KOPT-K1 (cell line): ENCODE measurements around the gene TMEM178B.
"Not testable (repeated sequence)": the region's sequence is repeated elsewhere in the genome, so short reads cannot be mapped to it uniquely, and the experiment has no call there.

Source experiments
- H3K27ac ChIP-seq: fragments of 200-600 bp; sonication (generic); 2 replicates; pipeline ENCODE4 v1.5.1; 2016; ENCODE audit warnings: antibody characterized with exemption, mild to moderate bottlenecking, low read depth, low read length; ENCODE audit not compliant: poor library complexity, severe bottlenecking
- H3K36me3 ChIP-seq: fragments of 200-600 bp; sonication (generic); 2 replicates; pipeline ENCODE4 v1.5.1; 2017; ENCODE audit warnings: antibody characterized with exemption, mild to moderate bottlenecking, low read length, moderate library complexity; ENCODE audit not compliant: insufficient read depth
- H3K9me3 ChIP-seq: fragments of 200-600 bp; sonication (generic); 2 replicates; pipeline ENCODE4 v1.5.1; 2017; ENCODE audit warnings: antibody characterized with exemption, low read length, mild to moderate bottlenecking; ENCODE audit not compliant: insufficient read depth, poor library complexity, severe bottlenecking

TMEM178B gene

DNA sequence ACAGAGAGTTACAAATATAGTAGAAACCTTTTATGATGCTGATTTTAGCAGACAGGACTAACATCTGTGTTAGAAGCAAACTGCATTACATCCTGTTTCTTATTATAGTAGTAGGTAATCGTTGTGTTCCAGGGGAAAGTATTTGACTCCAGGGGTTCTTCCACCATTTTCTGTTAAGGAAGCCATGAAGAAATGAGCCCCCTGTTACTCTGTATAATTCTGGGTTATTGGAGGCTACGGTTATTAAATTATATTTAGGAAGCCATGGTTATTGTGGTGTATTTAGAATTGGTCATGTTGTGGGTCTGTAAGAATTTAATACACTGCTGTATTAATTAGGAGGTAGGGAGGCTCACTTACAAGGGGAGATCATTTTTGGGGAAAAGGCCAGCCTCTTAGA lies 301.6 kb downstream of the TMEM178B start:
- Histone ChIP-seq H3K9me3 (no peaks in the 10 kb centered on the region), H3K27ac (no peak overlapping the region), H3K36me3 (no peaks in the 10 kb centered on the region)

DNA sequence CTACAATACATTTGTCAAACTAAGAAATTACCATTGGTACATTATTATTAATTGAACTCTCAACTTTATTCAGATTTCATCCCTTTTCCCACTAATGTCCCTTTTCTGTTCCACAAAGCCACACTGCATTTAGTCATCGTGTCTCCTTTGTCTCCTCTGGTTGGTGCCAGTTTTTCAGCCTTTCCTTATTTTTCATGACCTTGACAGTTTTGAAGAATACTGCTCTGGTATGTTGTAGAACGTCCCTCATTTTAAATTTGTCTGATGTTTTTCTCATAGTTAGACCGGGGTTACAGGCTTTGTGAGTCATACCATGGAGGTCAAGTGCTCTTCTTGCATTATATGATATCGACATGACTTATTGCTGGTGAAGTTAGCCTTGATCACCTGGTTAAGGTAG lies 304.0 kb downstream of the TMEM178B start:
- Histone ChIP-seq H3K9me3 (no peaks in the 10 kb centered on the region), H3K36me3 (no peaks in the 10 kb centered on the region), H3K27ac (no peak overlapping the region)

DNA sequence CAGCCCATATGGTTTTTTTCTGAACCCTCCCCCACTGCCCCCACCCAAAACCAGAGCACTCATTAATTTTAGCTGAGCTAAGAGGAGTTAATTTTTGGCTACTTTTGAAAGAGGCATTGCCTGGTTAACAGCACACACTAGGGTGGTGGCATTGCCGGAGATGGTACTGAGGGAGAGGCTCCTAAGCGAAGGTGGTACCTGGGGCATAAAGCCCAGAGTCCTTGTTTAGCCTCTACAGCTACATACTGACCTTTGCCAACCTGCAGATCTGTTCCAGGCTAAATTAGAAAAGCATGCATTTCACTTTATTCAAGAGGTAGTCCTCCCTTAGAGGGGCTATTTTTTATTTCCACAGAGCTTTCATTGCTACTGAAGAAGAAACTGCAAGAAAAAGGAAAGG lies 304.5 kb downstream of the TMEM178B start:
- Histone ChIP-seq H3K36me3 (no peaks in the 10 kb centered on the region), H3K27ac (no peak overlapping the region), H3K9me3 (no peaks in the 10 kb centered on the region)

DNA sequence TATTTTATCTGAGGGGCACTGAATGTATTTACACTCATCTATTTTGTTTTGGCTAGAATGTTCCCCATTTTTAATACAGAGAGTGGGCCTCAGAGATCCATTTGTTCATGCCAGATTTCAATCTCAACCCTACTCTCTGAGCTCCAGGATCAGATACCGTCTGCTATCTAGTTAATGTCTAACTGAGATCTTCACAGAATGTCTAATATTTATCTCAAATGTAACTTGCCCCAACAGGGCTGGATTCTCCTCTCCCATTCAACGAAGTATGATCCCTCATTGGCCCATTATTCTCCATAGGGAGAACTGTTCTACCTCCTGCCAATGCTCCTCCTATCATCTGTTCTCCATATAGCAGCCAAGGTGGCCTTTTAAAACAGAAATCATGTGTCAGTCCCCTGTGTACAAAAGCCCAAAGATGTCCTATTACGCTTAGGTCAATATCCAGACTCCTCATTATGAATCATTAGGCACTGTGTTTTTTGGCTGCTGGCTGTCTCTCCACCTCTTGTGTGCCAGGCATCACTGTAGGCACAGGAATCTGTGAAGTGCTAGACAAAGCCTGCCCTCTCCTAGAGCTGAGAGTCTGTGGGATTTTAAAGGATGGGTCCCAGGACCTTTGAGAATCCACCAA lies 308.0 kb downstream of the TMEM178B start:
- H3K36me3 ChIP-seq, result no peaks in the 10 kb centered on the region
- H3K27ac ChIP-seq, result no peak overlapping the region
- peaks cover 3% of the 10 kb centered on the region for H3K9me3 ChIP-seq

DNA sequence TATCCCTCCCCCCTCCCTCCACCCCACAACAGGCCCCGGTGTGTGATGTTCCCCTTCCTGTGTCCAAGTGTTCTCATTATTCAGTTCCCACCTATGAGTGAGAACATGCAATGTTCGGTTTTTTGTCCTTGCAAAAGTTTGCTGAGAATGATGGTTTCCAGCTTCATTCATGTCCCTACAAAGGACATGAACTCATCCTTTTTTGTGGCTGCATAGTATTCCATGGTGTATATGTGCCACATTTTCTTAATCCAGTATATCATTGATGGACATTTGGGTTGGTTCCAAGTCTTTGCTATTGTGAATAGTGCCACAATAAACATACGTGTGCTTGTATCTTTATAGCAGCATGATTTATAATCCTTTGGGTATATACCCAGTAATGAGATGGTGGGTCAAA lies 309.5 kb downstream of the TMEM178B start:
- H3K9me3 ChIP-seq, H3K36me3 ChIP-seq, H3K27ac ChIP-seq: not testable (repeated sequence)

DNA sequence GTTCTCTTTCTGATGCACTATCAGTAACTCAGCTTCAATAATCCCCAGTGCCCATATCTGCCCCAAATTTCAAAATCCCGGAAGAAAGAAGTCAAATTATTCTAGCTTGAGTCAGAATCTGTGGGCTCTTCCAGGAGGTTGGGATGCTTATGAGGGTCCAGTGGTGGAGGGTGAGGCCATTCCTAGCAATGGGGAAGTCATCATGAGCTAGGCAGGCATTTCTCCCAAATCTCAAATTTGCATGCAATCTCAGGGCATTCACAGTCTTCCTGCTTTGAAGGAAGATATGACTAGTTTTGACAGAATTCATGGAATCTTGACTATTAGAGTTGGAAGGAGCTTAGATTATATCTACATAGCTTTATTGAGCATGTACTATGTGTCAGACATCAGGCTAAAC lies 313.0 kb downstream of the TMEM178B start:
- Histone ChIP-seq H3K36me3 (no peaks in the 10 kb centered on the region), H3K9me3 (peaks cover 3% of the 10 kb centered on the region), H3K27ac (no peak overlapping the region)

DNA sequence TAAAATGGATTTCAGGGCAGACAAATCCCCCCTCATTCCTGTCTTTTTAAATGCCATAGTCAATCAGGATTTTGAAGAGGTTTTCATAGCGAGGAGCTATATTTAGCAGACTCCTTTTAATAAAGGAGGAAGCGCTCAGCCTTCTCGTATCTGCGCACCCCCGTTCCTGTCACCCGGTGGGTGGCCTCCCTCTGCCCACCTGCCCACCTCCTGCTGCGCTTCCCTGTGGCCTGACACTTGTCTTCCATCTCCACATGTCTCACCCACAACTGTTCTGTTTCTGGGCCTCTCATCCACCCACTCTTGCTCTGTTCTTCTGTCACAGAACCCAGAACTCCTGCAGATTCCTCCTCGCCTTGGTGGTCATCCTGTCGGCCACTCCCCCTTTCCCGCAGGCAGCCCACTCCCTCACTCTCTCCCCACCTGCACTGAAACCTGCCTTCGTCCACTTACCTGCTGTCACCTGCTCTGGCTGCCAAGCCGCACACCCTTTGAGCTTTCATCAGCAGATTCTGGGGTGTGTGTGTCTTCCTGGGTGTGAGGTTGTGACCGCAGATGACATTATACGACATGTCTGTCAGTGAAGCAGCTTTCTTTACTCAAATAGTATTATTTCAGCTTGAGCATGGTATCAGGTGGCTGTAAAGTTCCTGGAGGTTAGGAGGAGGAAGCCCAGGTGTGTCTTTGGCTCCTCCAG lies 313.8 kb downstream of the TMEM178B start:
- Histone ChIP-seq H3K27ac (no peak overlapping the region), H3K36me3 (no peaks in the 10 kb centered on the region), H3K9me3 (peaks cover 3% of the 10 kb centered on the region)

DNA sequence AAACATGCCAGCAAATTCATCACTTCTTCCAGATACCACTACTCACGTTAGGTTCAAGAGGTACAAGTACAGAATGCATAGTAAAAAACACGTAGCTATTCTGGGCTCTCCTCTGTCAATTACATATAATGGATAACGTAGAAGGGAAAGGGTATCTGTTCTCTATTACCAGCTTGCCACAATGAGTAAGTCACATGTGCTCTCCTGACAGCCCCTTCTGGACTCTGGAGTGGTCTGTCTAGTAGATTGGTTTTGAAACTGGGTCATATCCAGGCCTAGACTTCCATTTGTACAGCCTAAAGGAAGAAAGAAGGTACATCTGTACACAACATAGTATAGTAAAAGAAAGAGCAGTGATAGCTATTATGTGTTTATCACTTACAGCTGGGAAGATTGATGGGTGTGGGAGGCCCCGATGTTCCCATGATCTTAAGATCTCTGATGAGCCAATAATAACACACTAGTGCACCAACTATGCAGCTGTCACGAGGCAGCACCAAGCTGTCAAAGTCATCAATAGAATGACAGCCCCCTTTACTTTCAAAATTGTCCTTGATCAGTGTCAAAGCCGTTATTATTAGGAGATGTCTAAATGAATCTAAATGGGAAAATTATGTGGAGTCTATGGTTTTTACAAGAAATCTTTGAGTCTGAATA lies 315.4 kb downstream of the TMEM178B start:
- no peak overlapping the region for H3K27ac ChIP-seq
- H3K9me3 ChIP-seq, result peaks cover 3% of the 10 kb centered on the region
- H3K36me3 ChIP-seq, result no peaks in the 10 kb centered on the region

DNA sequence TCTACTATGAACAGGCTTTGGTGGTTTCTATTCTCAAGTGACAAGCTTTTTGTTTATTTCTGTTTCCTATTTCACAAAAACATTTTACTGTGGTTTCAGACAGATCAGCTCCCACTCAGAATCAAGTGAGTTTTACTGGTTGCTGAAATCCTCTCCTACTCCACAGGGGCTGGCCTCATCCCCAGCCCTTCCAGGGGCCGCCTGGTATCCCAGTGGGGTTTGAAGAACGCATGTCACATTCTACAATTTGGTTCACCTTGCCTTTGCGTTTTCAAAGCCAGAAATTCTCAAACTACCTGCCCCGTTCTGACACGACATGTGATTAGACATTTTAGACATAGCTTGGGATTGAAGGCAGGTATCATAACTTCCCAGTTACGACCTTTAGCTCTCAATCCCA lies 316.5 kb downstream of the TMEM178B start:
- H3K9me3 ChIP-seq, result no peaks in the 10 kb centered on the region
- no peak overlapping the region for H3K27ac ChIP-seq
- no peaks in the 10 kb centered on the region for H3K36me3 ChIP-seq

DNA sequence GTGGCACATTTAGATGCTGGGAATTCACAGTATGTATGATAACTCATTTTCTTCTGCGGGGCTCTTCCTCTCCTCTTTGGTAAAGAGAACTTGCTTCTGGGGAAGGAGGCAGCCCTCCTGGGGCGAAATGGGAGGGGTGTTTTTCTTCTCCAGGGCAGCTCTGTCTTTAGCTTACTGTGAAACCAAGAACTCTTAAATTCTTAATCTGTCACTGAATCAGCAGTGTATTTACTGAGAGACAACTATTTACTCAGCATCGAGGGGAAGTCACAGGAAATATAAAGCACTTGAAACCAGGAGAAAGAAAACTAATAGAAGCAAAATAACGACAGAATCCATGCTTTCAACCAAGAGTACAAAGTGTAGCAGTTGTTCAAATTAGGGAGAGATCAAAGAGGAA lies 319.2 kb downstream of the TMEM178B start:
- Histone ChIP-seq H3K9me3 (no peaks in the 10 kb centered on the region), H3K36me3 (no peaks in the 10 kb centered on the region), H3K27ac (no peak overlapping the region)

DNA sequence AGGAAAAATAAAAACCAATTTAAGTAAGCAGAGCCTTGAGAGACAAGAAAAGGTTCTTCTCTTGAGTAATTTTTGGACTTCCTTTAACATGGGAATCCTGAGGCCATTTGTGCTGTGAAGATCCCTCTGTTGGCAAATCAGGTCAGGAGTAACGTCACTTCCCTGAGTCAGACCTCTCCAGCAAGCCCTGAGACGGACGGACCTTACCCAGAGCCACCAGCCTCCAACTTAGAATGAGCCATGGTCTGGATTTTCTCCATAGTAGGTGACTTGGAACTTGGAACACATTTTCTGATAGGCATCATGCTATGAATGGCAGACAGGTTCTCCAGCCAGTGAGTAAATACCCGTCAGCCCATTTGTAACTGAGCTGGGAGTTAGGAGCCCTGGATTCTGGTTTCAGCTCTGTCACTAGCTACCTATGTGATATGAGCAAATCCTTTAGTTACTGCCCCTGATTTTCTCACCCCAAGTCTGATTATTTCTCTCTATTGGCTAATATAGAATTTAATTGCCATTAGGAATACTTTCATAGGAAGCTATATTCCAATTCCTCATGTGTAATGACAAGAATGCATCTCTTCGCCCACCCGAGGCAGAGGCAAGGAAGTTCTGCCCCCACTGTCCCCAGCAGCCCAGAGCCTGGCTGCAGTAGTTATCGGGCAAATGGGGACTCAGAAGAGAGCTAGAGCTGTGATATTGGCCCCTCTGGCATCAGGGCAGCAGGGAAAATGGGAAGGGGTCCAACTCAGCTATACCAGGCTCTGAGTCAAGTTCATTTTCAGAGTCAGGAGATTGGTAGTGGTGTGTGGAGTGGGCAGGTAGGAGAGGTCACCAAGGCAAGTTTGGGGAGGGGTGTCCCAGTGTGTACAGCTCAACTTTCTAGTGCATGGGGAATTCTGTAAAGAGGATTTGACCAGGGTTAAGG lies 323.6 kb downstream of the TMEM178B start:
- no peaks in the 10 kb centered on the region for H3K9me3 ChIP-seq
- no peaks in the 10 kb centered on the region for H3K36me3 ChIP-seq
- H3K27ac ChIP-seq, result no peak overlapping the region

DNA sequence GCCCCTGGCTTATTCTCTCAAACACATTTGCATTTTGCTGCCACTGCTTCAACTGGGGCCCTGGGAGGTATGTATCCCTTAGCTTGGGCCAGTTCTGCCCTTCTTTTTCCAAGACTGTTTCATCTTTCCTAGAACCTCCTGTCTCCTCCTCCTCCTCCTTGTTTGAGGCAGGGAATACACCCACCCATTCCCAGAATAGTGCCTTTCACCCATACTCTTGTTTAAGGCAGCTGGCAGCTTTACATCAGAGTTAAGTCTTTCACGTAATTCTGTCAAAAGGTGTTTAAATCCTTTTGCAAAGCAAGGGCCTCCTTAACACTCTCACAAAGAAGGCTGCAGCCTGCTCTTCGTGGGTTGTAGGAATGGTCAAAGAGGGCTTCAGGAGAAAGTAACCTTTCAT lies 326.5 kb downstream of the TMEM178B start:
- no peaks in the 10 kb centered on the region for H3K36me3 ChIP-seq
- H3K9me3 ChIP-seq, result no peaks in the 10 kb centered on the region
- no peak overlapping the region for H3K27ac ChIP-seq

DNA sequence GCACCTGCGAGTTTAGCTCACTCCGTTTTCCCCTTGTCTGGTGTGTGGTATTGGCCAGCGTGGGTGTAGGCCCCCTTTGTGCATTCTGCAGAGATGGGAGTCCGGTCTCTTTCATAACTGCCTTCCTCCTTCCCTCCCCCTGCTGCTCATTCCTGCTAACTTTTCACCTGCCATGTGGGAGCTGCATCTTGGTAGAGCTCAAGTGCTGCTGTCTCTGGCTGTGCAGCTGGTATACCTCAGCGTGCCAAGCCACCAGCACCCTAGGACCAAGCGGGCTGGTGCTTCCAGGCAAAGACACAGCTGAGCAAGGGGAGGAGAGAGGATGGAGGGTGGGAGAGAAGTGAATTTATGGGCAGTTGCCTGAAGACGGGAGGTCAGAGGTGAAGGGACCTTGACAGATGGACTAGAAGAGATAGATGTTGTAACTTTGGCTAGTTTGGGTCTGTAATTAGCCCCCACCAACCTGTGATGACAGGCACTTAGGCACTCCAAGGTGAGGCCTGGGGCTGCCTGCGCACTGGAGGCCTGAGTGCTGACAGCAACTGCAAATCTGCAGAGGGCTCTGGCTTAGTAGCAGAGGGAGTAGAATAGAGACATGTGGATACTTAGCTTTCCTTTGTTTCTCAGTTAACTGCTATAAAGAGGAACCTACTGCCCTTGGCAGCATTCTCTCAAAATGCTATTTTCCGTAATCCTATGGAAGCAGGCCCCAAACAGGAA lies 328.6 kb downstream of the TMEM178B start:
- Histone ChIP-seq H3K27ac (no peak overlapping the region), H3K9me3 (no peaks in the 10 kb centered on the region), H3K36me3 (no peaks in the 10 kb centered on the region)

DNA sequence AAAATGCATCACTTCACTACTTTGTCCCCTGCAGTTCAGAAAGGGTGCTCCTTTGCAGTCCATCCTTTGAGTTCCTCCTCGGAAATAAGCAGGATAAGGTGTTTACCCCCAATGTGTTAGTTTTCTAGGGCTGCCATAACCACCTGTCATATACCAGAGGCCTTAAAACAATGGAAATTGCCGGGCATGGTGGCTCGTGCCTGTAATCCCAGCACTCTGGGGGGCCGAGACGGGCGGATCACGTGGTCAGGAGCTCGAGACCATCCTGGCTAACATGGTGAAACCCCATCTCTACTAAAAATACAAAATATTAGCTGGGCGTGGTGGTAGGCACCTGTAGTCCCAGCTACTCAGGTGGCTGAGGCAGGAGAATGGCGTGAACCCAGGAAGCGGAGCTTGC lies 330.0 kb downstream of the TMEM178B start:
- not testable (repeated sequence) for H3K36me3 ChIP-seq, H3K9me3 ChIP-seq, H3K27ac ChIP-seq
